ENCODE data around the gene LYPD6. TPM values are rescaled to one million over a fixed set of nuclear protein-coding genes. Genes with fewer than 3 reads are reported as not detected.

Gene LYPD6
- total RNA-seq, 2 donors from 2014 or later = 5.2 to 8.4 TPM

DNA sequence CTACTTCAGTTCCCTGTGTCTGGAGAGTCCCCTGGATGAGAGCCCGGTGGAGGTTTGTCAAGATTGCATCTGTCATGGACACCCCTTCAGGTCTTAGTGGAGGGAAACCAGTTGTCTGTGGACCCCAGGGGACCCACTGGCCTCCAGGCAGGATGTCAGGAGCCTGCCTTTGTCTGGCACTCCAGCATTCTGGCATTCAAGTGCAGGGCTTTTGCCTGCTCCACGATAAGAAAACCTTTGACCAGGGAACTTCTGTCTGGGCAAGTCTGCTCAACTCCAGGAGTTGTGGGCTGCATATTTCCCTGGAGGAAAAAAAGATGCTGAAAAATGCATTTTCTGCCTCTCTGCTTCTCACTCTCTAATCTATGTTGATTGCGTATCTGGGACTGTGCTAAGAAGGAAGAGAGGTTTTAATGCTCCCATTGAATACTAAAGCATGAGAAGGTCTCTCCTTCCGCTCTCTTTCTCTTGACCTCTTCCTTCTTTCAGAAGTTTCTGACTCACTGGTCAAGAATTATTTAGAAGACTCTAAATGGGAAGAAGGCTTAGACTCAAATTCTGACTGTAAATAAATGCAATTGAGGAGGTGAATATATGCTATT, 152.7 kb downstream of the LYPD6 start:
- Histone ChIP-seq H3K4me3 (no peak overlapping the region), H3K27ac (no peak overlapping the region), H3K27me3 (no peaks in the 10 kb centered on the region), H3K4me1 (no peaks in the 10 kb centered on the region), H3K9ac (ENCODE audit: low read depth in 2 of 2, low read length in 2 of 2) (no peak overlapping the region), H3K36me3 (no peaks in the 10 kb centered on the region), H3K9me3 (no peaks in the 10 kb centered on the region)
- no peak for TF ChIP-seq CTCF (IDR thresholded peaks at IDR 0.05)
- intact Hi-C loops (cut with DNase I) = no loop called here
- no peak for DNase-seq

DNA sequence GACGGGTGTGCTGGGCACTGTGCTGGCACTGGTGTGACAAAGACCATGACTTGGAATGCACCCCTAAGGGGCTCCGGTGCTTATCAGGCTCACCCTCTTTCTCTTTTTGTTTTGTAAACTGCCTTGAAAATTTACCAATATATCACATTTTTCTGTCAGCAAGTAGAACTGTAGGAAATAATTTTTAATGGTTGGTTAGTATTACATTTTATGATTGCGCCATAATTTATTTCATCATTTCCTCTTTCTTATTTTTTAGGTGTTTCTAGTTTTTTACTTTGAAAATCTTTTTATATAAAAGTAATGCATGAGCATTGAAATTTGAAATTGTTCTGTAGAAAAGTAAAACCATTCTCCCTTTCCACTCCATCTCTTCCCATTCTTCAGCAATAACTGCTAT, 156.3 kb downstream of the LYPD6 start:
- Histone ChIP-seq H3K36me3 (no peaks in the 10 kb centered on the region), H3K4me1 (no peaks in the 10 kb centered on the region), H3K27ac (no peak overlapping the region), H3K4me3 (no peak overlapping the region), H3K27me3 (no peaks in the 10 kb centered on the region), H3K9ac (ENCODE audit: low read depth in 2 of 2, low read length in 2 of 2) (no peak overlapping the region), H3K9me3 (no peaks in the 10 kb centered on the region)
- no peak for DNase-seq
- intact Hi-C loops (cut with DNase I) = no loop called here
- TF ChIP-seq CTCF (IDR thresholded peaks at IDR 0.05) = no peak

GRCh38 chr2:149487189-149487588, 156.8 kb downstream of the LYPD6 start:
- H3K4me3 ChIP-seq = no peak overlapping the region
- H3K36me3 ChIP-seq = no peaks in the 10 kb centered on the region
- no peaks in the 10 kb centered on the region for H3K27me3 ChIP-seq
- intact Hi-C loops (cut with DNase I) = no loop called here
- H3K9ac ChIP-seq (ENCODE audit: low read depth in 2 of 2, low read length in 2 of 2) = no peak overlapping the region
- H3K9me3 ChIP-seq = no peaks in the 10 kb centered on the region
- no peak for DNase-seq
- no peaks in the 10 kb centered on the region for H3K4me1 ChIP-seq
- TF ChIP-seq CTCF (IDR thresholded peaks at IDR 0.05) = no peak
- H3K27ac ChIP-seq = no peak overlapping the region

DNA sequence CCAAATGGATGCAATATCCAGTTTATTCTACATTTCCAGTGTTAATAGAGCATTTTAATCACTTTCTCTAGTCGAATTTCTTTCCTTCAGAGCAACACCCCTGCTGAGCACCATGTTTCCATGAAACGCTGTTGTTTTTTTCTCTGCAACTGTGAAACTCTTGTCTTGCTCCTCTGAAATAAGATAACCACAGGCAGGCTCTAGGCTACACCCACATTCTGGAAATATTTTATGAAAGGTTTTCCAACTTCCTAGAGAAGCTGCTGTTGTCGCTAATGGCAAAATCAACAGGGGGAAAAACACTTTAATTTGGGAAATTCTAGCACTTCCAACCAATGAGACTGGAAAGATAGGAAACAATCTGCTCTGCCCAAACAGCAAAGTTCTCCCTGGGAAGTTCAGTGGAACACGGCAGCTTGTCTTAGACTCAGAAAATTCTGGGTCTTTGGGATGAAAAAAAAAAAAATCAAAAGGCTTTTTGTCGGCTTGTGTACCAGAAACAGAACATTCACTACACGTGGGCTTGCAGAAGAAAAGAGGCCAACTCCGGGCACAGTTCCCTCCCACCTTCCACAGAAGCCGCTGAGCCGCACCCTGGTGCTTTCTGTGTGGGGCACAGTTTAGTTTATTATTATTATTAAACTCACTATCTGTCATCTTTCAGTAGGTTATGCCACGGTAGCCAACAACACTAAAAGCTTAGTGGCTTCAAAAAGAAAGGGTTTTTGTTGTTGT, 158.5 kb downstream of the LYPD6 start:
- H3K27ac ChIP-seq = no peak overlapping the region
- intact Hi-C loops (cut with DNase I) = no loop called here
- no peak for DNase-seq
- H3K4me1 ChIP-seq = no peaks in the 10 kb centered on the region
- H3K9me3 ChIP-seq = no peaks in the 10 kb centered on the region
- no peaks in the 10 kb centered on the region for H3K36me3 ChIP-seq
- no peak for TF ChIP-seq CTCF (IDR thresholded peaks at IDR 0.05)
- H3K27me3 ChIP-seq = no peaks in the 10 kb centered on the region
- no peak overlapping the region for H3K4me3 ChIP-seq
- H3K9ac ChIP-seq (ENCODE audit: low read depth in 2 of 2, low read length in 2 of 2) = no peak overlapping the region

- Histone ChIP-seq H3K9ac (ENCODE audit: low read depth in 2 of 2, low read length in 2 of 2) (no peak overlapping the region), H3K4me3 (no peak overlapping the region), H3K4me1 (no peaks in the 10 kb centered on the region), H3K9me3 (no peaks in the 10 kb centered on the region), H3K27ac (no peak overlapping the region), H3K36me3 (no peaks in the 10 kb centered on the region), H3K27me3 (no peaks in the 10 kb centered on the region)
- no peak for DNase-seq
- no peak for TF ChIP-seq CTCF (IDR thresholded peaks at IDR 0.05)
- intact Hi-C loops (cut with DNase I) = no loop called here
Observed at GRCh38 chr2:149489452-149489851, 159.1 kb downstream of the LYPD6 start.

Data from colonic mucosa (tissue), 4 donors.